GM21619 (cell line): ENCODE results near the gene COMT.

ENCODE experiments used
- ATAC-seq: cut with Tn5 transposase; IDR thresholded peaks from one replicate; pipeline ENCODE4 v1.9.1; 2021; ENCODE audit not compliant: unreplicated experiment

The COMT gene

DNA sequence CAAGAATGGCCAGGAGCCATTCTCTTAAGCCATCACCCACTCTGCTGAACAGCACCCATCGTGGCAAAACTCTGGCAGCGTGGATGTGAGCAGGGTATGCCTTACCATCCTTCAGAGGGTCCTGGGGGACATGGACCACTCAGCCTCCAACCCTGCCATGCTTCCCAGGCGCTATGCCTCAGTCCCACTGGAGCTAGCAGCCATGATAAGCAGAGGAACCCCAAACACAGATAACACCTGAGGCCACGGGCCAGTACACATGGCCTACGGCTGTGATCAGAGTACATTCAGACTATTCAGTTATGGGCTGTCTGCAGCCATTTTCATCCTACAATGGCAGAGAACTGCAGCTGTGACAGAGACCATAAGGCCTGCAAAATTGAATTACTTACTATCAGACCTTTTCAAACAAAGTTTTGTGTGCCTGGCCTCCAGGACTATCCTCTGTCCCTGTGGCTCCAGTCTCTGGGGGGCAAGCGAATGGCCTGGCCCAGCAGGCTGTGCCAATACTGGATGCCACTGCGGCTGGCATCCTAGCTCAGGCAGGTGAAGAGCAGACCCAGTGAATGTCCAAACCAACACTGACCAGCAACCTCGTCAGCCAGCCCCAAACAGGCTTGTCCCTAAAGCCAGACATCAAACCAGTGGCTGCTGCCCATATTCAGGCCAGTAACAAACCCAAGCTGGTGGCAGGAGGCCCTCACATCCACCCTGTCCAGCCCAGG is 68.2 kb downstream of the COMT start:
- no peak for ATAC-seq

- ATAC-seq, result no peak
Observed at GRCh38 chr22:20010307-20011122, 68.9 kb downstream of the COMT start.

- ATAC-seq, result no peak
Observed at GRCh38 chr22:20011123-20011992, 69.8 kb downstream of the COMT start.

GRCh38 chr22:20011993-20012740 is 70.6 kb downstream of the COMT start:
- no peak for ATAC-seq

- ATAC-seq, result no peak
Observed at GRCh38 chr22:20012741-20013331, 71.3 kb downstream of the COMT start.

GRCh38 chr22:20013382-20013871 is 71.9 kb downstream of the COMT start:
- ATAC-seq, result no peak

DNA sequence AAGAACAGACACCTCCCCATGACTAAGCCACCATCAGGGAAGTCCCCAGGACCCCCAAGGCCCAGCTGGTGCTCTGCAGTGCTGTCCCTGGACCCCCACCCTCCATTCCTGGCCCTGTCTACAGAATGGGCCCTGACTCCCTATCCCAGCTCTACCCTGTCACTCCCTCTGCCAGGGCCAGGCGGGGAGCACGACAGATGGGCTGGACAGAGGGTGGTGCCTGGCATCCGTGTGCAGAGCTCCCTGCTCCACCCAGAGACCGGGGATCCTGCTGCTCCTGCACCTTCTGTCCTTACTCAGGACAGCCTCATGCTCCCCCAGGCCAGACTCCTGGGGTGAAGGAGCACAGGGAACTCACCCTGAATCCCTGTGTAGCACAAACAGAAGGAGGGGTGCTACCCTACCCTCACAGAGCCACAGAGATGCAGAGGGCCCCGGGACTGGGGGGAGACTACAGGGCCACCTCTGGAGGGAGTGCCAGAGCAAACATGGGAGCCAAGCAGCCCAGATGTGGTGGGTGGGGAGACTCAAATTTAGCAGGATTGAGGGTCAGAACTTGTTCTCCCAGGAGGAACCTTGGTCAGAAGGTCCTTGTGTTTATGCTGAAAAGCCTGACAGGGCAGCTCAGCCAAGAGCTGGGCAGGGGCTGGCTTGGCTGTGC is 73.1 kb downstream of the COMT start:
- no peak for ATAC-seq

- ATAC-seq, result no peak
Observed at GRCh38 chr22:20015187-20015625, 73.6 kb downstream of the COMT start.

- no peak for ATAC-seq
Observed at GRCh38 chr22:20015971-20016733, 74.6 kb downstream of the COMT start.

DNA sequence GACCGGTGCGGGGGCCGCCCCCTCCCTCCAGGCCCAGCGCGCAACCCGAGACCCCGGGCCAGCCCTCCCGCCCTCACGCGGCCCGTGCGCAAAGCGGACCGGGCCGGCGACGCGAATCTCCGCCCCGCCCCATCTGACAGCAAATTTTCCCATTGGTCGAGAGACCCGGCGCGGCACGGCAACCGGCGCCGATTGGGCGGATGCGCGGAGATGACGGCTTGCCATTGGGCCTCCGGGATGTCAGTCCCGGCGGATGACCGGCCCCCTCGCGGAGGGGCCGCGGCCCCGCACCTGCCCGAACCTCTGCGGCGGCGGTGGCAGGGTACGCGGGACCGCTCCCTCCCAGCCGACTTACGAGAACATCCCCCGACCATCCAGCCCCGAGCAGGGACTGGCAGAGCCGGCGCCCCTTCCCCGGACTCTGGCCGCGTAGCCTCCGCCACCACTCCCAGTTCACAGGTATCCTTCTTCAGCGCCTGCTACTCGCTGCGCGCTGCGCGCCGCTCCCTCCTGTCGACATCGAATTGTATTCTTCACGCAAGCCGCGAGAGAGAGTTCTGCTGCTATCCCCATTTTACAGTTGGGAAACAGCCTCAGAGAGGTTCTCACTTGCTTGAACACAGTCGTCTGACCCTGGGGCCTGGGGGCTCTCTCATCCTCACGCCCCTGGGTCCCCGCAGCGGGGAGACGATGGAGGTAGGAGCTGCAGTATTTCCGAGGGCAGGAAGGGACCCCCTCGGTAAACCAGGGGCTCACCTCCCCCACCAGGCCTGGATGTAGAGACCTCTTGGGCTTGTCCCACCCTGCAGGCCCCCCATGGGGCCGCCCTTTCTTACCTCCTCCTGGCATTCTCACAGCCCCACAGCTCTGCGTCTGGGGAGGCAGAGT is 75.4 kb downstream of the COMT start, which contains the start of gene ARVCF:
Gene ARVCF, minus strand, starts transcription at position 90 of the 888 bp plus-strand sequence. CDS start 26,029 bp downstream, outside the sequence.
- ATAC-seq, result peak; percentile 49

DNA sequence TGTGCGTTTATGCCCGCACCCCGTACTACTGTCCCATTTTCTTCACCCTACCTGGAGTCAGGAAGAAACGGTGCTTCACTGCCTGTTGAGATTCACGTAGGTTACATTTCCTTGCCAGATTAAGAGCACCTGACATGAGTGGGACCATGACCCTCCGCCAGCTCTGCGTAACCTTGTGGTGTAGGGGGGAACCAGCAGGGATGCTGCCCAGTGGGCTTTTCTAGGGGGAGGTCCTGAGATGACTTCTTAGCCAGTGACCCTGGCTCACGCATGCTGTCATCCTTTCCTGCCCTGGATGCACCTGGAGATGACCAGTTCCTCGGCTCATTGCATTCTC is 76.0 kb downstream of the COMT start:
- no peak for ATAC-seq

- no peak for ATAC-seq
Observed at GRCh38 chr22:20018001-20018400, 76.4 kb downstream of the COMT start.
